A673 (cell line): ENCODE data around the gene KRTAP1-1. TPM values are rescaled to one million over a fixed set of nuclear protein-coding genes. Genes with fewer than 3 reads are reported as not detected.

ENCODE experiments used
- BruUV-seq: library from RNA; stranded (reverse); fragments of 400-500 nt; replicated peaks from 2 replicates; lab custom pipeline; 2021; lab: Mats Ljungman, UMichigan
- CTCF ChIA-PET: fragments of 300-600 bp; sonication (Branson Sonifier 250); formaldehyde crosslinking; loops from one replicate; lab custom pipeline; 2022; ENCODE audit warnings: antibody characterized with exemption; lab: Charles Lee
- POLR2A ChIA-PET: fragments of 300-600 bp; sonication (Branson Sonifier 250); formaldehyde crosslinking; loops from one replicate; lab custom pipeline; 2022; ENCODE audit warnings: antibody characterized with exemption; ENCODE audit not compliant: low non-redundant PET; lab: Charles Lee
- DNase-seq: peaks from one replicate; pipeline ENCODE4 v3.0.0-alpha.2; 2015; ENCODE audit warnings: low spot score
- H3K27ac ChIP-seq: fragments of 200-600 bp; sonication (generic); 2 replicates; pipeline ENCODE4 v1.5.1; 2016; ENCODE audit warnings: mixed run types, low read depth, mild to moderate bottlenecking, mixed read lengths, antibody characterized with exemption, low read length; ENCODE audit not compliant: poor library complexity, severe bottlenecking
- H3K27me3 ChIP-seq: fragments of 200-600 bp; sonication (generic); replicated peaks from 2 replicates; pipeline ENCODE4 v1.6.1; 2017; ENCODE audit warnings: mixed run types, low read depth, mild to moderate bottlenecking, mixed read lengths, antibody characterized with exemption, low read length; ENCODE audit not compliant: insufficient read depth, poor library complexity
- H3K36me3 ChIP-seq: fragments of 200-600 bp; sonication (generic); 2 replicates; pipeline ENCODE4 v1.6.1; 2016; ENCODE audit warnings: mixed run types, mild to moderate bottlenecking, mixed read lengths, antibody characterized with exemption, low read length; ENCODE audit not compliant: insufficient read depth, poor library complexity, severe bottlenecking
- H3K4me1 ChIP-seq: fragments of 200-600 bp; sonication (generic); 2 replicates; pipeline ENCODE4 v1.6.1; 2017; ENCODE audit warnings: mixed run types, mild to moderate bottlenecking, mixed read lengths, antibody characterized with exemption, low read length; ENCODE audit not compliant: insufficient read depth, poor library complexity, severe bottlenecking
- H3K4me3 ChIP-seq: fragments of 200-600 bp; sonication (generic); 2 replicates; pipeline ENCODE4 v1.5.1; 2016; ENCODE audit warnings: low read depth, mixed run types, mild to moderate bottlenecking, mixed read lengths, low read length; ENCODE audit not compliant: poor library complexity, severe bottlenecking
- H3K9me3 ChIP-seq: fragments of 200-600 bp; sonication (generic); 2 replicates; pipeline ENCODE4 v1.6.1; 2016; ENCODE audit warnings: mixed run types, low read depth, mild to moderate bottlenecking, mixed read lengths, antibody characterized with exemption, low read length; ENCODE audit not compliant: poor library complexity, severe bottlenecking
- CTCF ChIP-seq: fragments of 300-800, 200-600 bp; sonication (generic); conservative IDR thresholded peaks from 2 replicates; pipeline ENCODE4 v1.5.1; 2017; ENCODE audit warnings: low read depth, mild to moderate bottlenecking, antibody characterized with exemption, low read length, moderate library complexity, mixed read lengths
- EZH2 ChIP-seq: fragments of 200-600 bp; sonication (generic); IDR thresholded peaks from 2 replicates; pipeline ENCODE4 v1.6.1; 2017; ENCODE audit warnings: borderline replicate concordance, low read depth, mild to moderate bottlenecking, mixed read lengths, antibody characterized with exemption, low read length; ENCODE audit not compliant: poor library complexity, severe bottlenecking
- intact Hi-C: fragments of 100-400 bp; cut with micrococcal nuclease; formaldehyde crosslinking; loops from one replicate; pipeline ENCODE4 v1.10.0; 2022; ENCODE audit not compliant: unreplicated experiment
- total RNA-seq: library from RNA; stranded (reverse); gene quantifications from 2 replicates; pipeline ENCODE4 v1.2.3, GENCODE V29; 2021

The KRTAP1-1 gene
- total RNA-seq, 1 experiment from 2014 or later: not detected

- BruUV-seq: no TSS peak
- TF ChIP-seq EZH2 (no peak), CTCF (no peak)
- Histone ChIP-seq H3K9me3 (no peaks in the 10 kb centered on the region), H3K4me1 (no peaks in the 10 kb centered on the region), H3K4me3 (no peak within 1 kb of the TSS), H3K27me3 (no peaks in the 10 kb centered on the region), H3K36me3 (no peaks in the 10 kb centered on the region), H3K27ac (no peak within 1 kb of the TSS)
- ChIA-PET POLR2A (no interaction called here), CTCF (no interaction called here)
- intact Hi-C loops: no loop called here
- no peak for DNase-seq
Measured at GRCh38 chr17:41029633-41030245, 11.5 kb downstream of the KRTAP1-1 start, which contains the start of gene KRTAP1-4. Gene KRTAP1-4, minus strand, starts transcription at chr17:41030195. Its CDS starts 117 bp downstream, at chr17:41030078.

GRCh38 chr17:41026715-41027471 is 14.4 kb downstream of the KRTAP1-1 start, which contains the start of gene KRTAP1-5:
Gene KRTAP1-5, minus strand, starts transcription at chr17:41027208. Its CDS starts 53 bp downstream, at chr17:41027155.
- TF ChIP-seq EZH2 (no peak), CTCF (no peak)
- no peak for DNase-seq
- no peaks in the 10 kb centered on the region for H3K9me3 ChIP-seq
- no peaks in the 10 kb centered on the region for H3K36me3 ChIP-seq
- no peak within 1 kb of the TSS for H3K27ac ChIP-seq
- no TSS peak for BruUV-seq
- CTCF ChIA-PET: no interaction called here
- H3K4me3 ChIP-seq: no peak within 1 kb of the TSS
- no peaks in the 10 kb centered on the region for H3K27me3 ChIP-seq
- intact Hi-C loops: no loop called here
- no peaks in the 10 kb centered on the region for H3K4me1 ChIP-seq
- POLR2A ChIA-PET: no interaction called here

- no peak overlapping the region for H3K4me3 ChIP-seq
- no peaks in the 10 kb centered on the region for H3K36me3 ChIP-seq
- no peaks in the 10 kb centered on the region for H3K4me1 ChIP-seq
- TF ChIP-seq EZH2 (no peak), CTCF (no peak)
- intact Hi-C loops: no loop called here
- H3K27ac ChIP-seq: no peak overlapping the region
- CTCF ChIA-PET: no interaction called here
- no peaks in the 10 kb centered on the region for H3K27me3 ChIP-seq
- no peak for DNase-seq
- no TSS peak for BruUV-seq
- H3K9me3 ChIP-seq: no peaks in the 10 kb centered on the region
- POLR2A ChIA-PET: no interaction called here
Measured at GRCh38 chr17:41024697-41025096, 16.6 kb downstream of the KRTAP1-1 start.
